CD4-positive, alpha-beta T cell treated with Interleukin-2 at 100 ng/mL for 4 hours (primary cell): ENCODE results near the gene DNAJC25.
A peak's percentile ranks its signal among the peaks of the same experiment; 100 is the strongest.

ENCODE experiments used
- DNase-seq: peaks from one replicate; pipeline ENCODE4 v3.0.0-alpha.2; 2020; ENCODE audit warnings: low spot score

The DNAJC25 gene

DNA sequence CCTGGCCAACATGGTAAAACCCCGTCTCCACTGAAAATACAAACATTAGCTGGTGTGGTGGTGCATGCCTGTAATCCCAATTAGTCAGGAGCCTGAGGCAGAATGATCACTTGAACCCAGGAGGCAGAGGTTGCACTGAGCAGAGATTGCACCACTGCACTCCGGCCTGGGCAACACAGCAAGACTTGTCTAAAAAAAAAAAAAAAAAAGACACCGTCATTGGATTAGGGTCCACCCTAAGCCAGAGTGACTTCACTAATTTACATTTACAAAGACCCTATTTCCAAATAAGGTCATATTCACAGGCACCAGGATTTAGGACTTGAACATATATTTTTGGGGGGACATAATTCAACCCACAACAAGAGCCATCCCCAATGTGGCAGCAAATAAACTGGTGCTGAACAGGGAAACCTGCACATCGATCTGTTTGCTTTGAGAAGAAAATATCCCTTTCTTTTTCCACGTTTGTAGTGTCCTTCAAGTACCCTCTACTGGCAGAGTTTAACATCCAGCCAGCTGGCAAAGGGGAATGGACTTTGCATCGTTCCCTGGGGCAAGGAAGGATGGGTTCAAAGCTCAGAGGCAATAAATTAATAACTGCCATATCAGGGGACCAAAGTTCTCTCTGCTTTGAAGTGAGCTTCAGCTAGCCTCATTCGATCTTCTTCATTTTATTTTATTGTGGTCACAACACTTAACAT lies 3.7 kb upstream of the DNAJC25 start:
- DNase-seq, result no peak

DNA sequence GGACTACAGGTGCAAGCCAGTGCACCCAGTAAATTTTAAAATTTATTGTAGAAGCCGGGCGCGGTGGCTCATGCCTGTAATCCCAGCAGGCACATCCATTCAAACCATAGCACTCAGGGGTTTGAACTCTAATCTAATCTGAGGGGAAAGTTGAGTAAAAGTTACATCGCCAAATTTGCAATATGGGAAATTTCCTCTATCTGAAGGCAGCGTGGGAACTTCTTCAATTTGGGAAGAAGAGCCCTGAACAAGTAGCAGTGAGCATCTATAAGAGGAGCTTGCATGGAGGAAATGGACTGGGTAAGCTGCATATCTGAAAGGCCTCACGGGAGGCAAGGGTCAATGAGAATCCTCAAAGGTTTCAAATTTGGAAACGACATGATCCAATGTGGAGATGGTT lies 2.7 kb upstream of the DNAJC25 start:
- no peak for DNase-seq

DNA sequence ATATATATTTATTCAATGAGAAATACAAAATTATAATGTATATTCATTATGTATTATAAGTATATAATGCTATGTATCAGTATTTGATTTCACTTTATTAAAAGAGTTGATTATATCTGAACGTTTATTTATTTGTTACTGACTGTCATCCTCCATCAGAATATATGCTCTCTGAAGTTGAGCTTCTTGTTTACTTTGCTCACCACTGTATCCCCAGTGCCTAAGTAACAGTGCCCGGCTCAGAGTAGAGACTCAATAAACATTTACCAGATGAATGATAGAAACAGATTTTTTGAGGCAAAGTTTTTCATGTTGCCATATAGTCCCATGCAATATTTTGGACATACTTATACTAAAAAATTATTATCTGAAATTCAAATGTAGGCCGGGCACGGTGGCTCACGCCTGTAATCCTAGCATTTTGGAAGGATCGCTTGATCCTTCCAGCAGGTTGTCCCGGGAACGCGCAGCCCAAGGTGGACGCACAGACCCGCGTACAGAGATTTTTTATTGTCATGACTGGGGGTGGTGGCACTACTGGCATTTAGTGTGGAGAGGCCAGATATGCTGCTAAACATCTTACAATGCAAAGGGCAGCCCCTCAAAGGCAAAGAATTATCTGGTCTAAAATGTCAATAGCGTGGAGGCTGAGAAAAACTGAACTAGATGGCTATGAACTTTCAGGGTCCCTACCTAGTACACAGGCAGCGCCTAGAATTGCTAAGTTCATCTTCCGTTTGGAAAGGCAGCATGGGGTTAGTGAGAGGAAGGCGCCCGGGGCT lies 761 bp upstream of the DNAJC25 start:
- no peak for DNase-seq

DNA sequence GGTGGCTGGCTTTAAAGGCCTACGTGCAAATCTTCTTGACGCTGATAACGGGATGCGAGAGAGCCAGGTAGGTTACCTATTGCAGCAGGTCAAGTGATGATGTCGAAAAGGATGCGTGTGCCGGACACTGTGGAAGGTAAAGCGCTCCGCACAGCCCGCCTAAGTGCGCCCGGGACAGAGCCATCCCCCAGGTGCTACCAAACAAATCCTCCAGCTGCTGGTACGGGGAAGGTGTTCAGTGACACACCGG lies 245 bp upstream of the DNAJC25 start:
- DNase-seq, result no peak

- DNase-seq, result no peak
Measured at GRCh38 chr9:111632060-111632459, 926 bp downstream of the DNAJC25 start.

DNA sequence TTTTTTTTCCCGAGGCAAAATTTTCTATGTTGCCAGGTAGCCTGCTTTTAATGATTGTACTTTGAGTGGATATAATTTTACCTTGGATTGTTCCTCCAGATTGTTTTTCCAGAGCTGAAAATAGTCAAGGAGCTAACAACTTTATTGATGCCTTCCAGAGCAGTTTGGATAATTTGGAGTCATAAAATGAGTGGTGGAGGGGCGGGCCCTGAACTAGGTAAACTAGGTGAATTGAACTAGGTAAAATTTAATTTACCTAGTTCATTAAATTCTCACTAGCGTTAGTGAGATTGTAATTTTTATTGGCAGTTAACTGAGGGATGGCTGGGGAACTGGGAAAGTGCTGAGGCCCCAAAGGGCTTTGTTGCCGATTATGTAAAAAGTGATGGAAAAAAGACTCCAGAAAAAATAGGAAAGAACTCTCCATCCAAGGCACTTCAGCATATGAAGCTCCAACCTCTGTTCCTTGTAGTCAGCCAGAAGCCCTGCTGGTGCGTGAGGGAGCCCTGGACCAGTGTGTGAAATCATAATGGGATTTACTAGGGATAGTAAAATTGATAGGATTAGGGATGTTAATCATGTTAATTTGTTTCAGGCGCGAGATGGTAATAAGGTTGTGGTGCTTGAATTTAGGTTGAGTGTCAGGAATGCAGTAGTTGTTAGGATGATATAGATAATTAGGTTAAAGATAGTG lies 1.7 kb downstream of the DNAJC25 start:
- no peak for DNase-seq

DNA sequence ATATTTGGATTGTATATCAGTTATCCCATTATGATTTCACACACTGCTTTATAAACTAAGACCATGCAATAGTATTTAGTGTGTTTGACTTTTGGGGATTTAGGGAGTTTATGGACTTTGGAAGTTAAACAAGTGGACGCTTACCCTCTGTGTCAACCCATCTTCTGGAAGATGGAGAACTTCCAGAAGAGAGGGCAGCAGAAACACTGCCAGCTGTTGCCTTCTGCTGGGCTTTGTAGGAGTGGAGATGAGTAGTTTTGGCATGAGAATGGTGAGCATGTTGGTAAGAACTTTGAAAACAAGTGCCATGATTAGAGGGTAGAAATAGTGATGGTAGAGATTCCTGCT lies 2.2 kb downstream of the DNAJC25 start:
- no peak for DNase-seq

DNA sequence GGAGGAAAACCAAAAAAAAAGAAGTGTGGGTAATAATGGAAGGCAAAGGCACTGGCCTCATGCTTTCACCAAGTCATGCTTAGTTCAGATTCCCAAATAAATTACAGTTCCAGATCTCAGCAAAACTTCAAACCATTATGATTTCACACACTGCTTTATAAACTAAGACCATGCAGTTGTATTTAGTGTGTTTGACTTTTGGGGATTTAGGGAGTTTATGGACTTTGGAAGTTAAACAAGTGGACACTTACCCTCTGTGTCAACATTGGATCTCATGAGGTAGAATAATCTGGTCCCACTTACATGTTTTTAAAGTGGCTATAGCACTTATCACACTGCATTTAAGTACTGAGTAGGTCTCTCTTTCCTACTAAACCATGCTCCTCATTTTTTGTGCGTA lies 3.7 kb downstream of the DNAJC25 start:
- DNase-seq, result no peak

GRCh38 chr9:111637421-111637950 lies 6.4 kb downstream of the DNAJC25 start:
- DNase-seq, result no peak

GRCh38 chr9:111644195-111644772 lies 13.2 kb downstream of the DNAJC25 start:
- DNase-seq, result no peak

DNA sequence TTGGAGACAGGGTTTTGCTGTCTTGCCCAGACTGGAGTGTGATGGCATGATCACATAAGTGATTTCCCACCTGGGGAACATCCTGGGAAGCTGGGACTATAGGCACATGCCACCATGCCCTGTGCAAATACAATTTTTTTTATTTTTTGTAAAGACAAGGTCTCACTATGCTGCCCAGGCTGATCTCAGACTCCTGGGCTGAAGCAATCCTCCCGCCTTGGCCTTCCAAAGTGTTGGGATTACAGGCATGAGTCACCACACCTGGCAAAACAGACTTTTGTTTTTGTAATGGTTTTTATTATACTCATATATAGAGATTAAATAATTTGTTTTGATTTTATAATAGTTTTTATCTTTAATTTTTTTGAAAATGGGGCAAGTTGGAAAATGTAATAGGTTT lies 14.7 kb downstream of the DNAJC25 start:
- DNase-seq, result no peak

- DNase-seq, result no peak
Measured at GRCh38 chr9:111646417-111646816, 15.3 kb downstream of the DNAJC25 start.

DNA sequence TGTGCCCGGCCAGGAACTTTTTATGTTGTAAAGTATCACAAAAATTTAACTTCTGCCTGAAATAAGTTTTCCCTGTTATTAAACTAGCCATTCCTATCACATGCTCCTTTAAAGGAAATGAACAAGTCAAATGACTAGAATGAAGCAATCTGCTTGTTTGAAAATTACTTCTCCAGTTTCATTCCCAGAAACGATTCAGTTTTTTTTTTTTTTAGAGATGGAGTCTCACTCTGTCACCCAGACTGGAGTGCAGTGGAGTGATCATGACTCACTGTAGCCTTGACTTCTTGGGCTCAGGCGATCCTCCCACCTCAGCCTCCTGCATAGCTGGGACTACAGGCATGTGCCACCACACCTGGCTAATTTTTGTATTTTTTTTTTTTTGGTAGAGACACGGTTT lies 16.9 kb downstream of the DNAJC25 start:
- DNase-seq, result no peak

GRCh38 chr9:111649016-111649415 lies 17.9 kb downstream of the DNAJC25 start:
- DNase-seq, result no peak

DNA sequence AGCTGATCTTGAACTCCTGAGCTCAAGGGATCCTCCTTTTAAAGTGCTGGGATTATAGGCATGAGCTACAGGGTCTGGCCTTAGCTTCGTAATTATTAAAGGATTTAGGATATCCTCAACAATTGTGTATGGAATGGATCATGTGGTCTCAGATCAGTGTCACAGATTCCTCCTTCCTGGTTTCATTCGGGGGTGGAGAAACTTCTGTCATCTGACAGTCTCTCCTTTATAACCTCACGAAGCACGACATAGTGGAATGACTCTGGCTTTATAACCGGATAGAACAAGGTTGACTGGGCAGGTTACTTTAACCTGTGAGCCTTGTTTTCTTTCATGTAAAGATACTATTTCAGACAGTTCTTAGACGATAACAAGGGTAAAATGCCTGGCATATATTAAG lies 25.9 kb downstream of the DNAJC25 start:
- no peak for DNase-seq

DNA sequence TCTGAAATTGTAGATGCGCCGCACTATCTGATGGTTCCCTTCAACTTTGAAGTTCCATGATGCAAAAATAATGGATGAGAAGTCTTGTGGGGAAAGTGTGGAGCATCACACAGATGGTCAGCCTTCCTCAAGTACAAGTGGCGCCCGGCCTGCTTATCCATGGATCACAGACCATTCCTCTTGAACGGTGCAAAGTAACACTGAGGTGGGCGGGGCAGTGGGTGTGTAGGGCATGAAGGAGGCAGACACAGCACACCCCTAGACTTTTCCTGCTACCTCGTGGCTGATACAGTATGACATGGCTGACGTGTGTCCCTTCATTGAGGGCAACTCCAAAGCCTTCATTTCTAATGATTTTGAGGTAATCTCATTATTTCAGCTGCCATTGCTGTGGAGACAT lies 27.8 kb downstream of the DNAJC25 start:
- no peak for DNase-seq

GRCh38 chr9:111659691-111660090 lies 28.6 kb downstream of the DNAJC25 start:
- DNase-seq, result no peak

DNA sequence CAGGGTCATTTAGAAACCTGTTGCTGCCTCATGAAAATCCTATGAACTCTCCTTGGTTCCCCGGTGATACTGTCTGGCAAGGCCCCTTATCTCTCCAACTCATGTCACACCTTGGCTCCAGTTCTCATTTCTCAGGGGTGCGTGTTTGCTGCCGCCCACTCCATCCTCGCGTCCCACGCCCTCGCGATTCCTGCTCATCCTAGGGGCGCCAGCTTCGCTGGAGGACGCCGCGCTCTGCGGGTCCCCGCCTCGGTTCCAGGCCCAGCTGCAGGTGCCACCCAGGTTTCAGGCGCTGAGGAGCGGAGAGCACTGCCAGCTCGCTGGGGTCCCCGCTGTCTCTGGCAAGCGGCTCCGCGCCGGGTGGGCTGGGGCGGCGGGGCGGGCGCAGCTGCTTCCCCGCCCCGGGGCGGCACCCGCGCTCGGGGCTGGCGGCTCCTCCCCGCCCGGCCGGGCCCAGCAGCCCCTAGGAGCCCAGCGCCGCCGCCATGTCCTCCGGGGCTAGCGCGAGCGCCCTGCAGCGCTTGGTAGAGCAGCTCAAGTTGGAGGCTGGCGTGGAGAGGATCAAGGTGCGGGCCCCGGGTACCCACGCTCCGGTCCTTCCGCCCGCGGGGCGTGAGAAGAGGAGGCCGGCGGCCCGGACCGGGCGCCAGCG lies 30.1 kb downstream of the DNAJC25 start, which contains the start of gene GNG10:
GNG10 (plus strand) TSS at position 456 of the 652 bp plus-strand sequence; CDS start at position 486, 30 bp downstream.
- DNase-seq, result peak; percentile 63

- DNase-seq, result peak; percentile 9
Measured at GRCh38 chr9:111661802-111662521, 30.8 kb downstream of the DNAJC25 start.

- peak; percentile 8 for DNase-seq
Measured at GRCh38 chr9:111662576-111663300, 31.6 kb downstream of the DNAJC25 start.

GRCh38 chr9:111663301-111663823 lies 32.2 kb downstream of the DNAJC25 start:
- no peak for DNase-seq
